Measurements from ENCODE around the gene CHMP1A.
A peak's percentile ranks its signal among the peaks of the same experiment; 100 is the strongest.
"Not testable (repeated sequence)": the region's sequence is repeated elsewhere in the genome, so short reads cannot be mapped to it uniquely, and the experiment has no call there.

Gene CHMP1A

DNA sequence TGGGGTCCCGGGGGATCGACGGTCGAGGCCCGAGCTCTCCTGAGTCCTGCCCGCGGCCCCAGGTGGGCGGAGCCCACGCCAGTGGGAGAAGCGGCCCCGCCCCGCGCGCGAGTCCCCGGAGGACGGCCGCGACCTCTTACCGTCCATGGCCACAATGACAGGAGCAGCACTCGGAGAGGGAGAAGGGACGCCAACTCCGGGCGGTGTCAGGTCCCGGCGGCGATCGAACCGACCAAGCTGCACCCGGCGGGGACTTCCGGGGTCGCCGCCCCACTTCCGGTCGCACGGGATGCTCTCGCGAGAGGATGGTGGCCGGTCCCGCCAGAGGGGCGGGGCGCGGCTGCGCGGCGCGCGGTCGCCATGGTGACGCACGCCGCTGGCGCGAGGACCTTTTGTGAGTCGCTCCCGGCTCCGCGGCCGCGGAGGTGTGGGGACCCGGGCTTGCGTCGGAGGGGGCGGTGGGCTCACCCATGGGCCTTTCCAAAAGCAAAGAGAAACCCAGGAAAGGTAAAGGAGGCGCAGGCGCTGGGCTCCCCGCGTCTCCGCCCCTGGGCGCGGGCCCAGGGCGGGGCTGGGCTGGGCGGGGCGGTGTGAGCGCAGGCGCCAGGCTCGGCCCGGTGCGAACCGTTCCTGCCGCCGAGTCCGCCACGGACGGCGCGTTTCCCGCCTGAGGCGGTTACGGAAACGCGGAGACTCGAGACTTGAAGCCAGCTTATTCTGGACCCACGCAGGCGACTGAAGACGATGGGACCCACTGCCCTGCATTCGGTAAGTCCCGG lies at the start of gene CHMP1A, which contains the start of gene SPATA33:
Gene CHMP1A (minus strand): TSS at position 267 of the 779 bp plus-strand sequence. CDS start 120 bp downstream, at position 147.
Gene SPATA33 (plus strand): TSS at position 395 of the 779 bp plus-strand sequence. CDS start 76 bp downstream, at position 471.
- DNase-seq: peak; percentile 93

- peak; percentile 0 for DNase-seq
Observed at GRCh38 chr16:89706518-89707260, 49.2 kb upstream of the CHMP1A start.

- DNase-seq: peak; percentile 0
Observed at GRCh38 chr16:89705006-89705405, 47.5 kb upstream of the CHMP1A start.

DNA sequence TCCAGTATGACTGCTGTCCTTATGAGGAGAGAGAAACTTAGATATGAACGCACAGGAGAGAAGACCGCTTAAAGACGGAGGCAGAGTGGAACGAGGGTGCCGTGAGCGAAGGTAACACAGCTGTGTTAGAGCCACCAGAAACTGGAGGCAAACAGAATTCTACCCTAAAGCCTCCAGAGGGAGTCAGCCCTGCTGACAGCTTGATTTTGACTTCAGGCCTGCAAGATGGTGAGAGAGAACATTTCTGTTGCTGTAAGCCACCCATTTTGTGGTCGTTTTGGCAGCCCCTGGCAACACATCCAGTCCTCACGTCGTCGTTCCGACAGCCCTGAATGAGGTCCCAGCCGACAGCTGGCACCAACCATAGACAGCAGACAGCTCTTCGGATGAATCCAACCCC lies 46.8 kb upstream of the CHMP1A start:
- DNase-seq: peak; percentile 30

GRCh38 chr16:89701425-89702406 lies 44.2 kb upstream of the CHMP1A start, which contains the start of gene SPATA2L:
Gene SPATA2L, minus strand, starts transcription at chr16:89701705. Its CDS starts 473 bp downstream, at chr16:89701232.
- DNase-seq: peak; percentile 98

- peak; percentile 78 for DNase-seq
Observed at GRCh38 chr16:89700649-89701424, 43.3 kb upstream of the CHMP1A start.

- DNase-seq: peak; percentile 99
Observed at GRCh38 chr16:89700100-89700648, 42.7 kb upstream of the CHMP1A start.

DNA sequence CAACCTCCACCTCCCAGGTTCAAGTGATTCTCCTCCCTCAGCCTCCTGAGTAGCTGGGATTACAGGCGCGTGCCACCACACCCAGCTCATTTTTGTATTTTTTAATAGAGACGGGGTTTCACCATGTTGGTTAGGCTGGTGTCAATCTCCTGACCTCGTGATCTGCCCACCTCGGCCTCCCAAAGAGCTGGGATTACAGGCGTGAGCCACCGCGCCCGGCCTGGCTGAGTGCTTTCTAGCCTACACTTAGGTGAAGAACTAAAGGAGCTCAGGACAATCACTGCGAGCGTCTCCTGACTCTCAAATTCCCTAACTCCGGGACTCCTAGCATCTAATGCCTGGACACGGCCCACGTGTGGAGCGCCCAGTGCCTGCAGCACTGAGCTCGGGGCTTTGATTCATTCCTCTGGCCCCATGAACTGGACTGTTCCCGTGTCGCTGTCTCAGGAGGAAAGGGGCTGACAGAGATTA lies 42.2 kb upstream of the CHMP1A start:
- not testable (repeated sequence) for DNase-seq

DNA sequence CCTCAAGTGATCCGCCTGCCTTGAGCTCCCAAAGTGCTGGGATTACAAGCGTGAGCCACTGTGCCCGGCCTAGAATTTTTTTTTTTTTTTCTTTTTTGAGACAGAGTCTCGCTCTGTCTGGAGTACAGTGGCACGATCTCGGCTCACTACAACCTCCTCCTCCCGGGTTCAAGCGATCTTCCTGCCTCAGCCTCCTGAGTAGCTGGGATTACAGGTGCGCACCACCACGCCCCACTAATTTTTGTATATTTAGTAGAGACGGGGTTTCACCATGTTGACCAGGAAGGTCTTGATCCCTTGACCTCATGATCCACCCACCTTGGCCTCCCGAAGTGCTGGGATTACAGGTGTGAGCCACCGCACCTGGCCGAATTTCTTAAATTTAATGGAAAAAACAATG lies 41.2 kb upstream of the CHMP1A start:
- DNase-seq: not testable (repeated sequence)

GRCh38 chr16:89697616-89698331 lies 40.3 kb upstream of the CHMP1A start:
- no peak for DNase-seq

DNA sequence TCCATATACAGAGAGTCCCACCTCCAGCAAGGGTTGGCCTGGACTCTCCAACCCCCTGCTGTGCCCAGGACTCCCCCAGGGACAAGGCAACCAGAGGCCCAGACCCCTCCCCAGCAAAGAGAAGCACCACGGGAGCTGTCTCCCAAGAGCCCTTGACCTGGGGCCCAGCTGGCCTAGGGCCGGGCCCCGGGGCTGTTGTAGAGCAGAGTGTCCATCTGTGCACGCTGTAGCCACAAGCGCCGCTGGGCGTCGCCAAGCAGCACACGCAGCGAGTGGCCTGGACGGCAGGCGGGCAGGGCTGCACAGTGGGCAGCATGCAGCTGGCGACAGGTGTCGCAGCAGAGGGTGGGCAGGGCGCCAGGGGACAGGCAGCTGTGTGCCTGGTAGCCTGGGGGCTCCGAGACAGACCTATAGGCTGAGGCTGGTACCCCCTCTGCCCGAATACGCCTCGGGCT lies 39.7 kb upstream of the CHMP1A start:
- no peak for DNase-seq

DNA sequence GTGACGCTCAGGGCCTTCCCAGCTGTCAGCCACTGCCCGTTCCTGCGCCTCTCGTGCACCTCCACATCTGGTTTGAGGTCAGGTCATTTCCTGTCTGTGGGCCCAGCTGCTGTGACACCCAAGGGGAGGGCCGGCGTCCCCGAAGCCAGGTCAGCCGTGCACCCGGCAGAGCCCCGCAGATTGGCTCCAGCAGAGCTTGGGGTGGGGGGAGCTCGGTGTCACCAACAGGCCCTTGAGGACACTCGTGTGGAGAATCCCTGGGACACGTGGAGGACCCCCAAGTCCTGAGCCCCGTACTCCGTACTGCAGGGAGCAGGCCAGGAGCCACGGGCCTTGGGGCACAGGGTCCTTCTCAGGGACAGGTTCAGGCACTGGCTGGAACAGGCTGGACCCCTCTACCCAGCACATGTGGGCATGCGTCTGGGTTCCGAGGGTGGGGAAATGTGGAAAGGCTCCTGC lies 39.2 kb upstream of the CHMP1A start:
- peak; percentile 63 for DNase-seq

DNA sequence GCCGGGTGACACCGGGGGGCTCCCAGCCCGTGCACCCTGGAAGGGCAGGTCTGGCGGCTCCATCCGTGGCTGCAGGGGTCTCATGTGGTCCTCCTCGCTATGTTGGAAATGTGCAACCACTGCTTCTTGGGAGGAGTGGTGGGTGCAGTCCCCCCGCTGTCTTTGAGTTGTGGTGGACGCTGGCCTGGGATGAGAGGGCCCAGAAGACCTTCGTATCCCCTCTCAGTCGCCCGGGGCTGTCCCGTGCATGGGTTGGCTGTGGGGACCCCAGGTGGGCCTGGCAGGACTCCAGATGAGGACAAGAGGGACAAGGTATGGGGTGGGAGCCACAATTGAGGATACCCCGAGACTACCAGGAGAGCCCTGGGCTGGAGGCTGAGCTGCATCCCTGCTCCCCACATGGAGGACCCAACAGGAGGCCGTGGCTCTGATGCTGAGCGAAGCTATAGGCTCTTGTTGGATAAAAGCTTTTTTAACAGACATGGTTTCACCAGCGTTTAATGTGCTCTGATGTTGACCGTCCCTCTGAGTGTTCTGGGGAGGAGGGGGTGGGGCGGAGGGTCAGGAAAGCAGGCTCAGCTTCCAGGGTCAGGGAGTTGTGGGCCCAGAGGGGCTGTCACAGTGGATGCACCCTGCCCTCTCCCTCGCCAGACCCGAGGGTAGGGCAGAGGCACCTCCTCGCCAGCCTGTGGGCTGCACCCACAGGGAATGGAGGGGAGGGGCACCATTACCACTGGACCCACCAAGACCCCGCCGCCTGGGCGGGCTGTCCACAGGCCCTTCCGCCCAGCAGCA lies 38.6 kb upstream of the CHMP1A start:
- no peak for DNase-seq

DNA sequence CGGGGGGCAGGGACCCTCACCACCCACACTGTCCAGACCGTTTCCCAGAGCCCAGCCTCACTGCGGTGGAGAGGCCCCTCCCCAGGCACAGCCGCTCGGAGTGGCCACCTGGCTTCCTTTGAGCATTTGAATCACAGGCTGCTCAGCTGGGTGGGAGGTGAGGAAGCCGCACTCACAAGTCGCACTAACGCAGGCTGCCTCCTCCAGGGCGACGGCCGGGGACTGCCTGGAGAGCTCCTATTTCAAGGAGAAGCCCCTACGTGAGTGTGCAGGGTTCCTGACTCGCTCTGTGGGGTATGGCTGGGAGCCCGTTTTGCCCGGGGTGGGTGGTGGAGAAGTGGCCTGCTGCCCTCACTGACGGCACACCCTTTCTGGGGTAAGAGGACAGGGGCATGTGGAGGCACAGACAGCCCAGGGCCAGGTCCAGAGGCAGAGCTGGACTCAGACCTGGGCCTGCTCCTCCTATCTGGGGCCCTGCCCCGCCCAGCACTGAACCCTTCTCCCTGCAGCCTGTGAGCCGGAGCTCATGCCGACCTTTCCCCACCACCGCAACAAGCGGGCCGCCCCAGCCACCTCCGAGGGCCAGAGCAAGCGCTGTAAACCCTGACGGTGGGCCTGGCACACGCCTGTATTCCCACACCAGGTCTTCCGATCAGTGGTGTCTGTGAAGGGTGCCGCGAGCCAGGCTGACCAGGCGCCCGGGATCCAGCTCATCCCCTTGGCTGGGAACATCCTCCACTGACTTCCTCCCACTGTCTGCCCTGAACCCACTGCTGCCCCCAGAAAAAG lies 37.8 kb upstream of the CHMP1A start:
- no peak for DNase-seq

- not testable (repeated sequence) for DNase-seq
Observed at GRCh38 chr16:89694784-89695085, 37.2 kb upstream of the CHMP1A start.

DNA sequence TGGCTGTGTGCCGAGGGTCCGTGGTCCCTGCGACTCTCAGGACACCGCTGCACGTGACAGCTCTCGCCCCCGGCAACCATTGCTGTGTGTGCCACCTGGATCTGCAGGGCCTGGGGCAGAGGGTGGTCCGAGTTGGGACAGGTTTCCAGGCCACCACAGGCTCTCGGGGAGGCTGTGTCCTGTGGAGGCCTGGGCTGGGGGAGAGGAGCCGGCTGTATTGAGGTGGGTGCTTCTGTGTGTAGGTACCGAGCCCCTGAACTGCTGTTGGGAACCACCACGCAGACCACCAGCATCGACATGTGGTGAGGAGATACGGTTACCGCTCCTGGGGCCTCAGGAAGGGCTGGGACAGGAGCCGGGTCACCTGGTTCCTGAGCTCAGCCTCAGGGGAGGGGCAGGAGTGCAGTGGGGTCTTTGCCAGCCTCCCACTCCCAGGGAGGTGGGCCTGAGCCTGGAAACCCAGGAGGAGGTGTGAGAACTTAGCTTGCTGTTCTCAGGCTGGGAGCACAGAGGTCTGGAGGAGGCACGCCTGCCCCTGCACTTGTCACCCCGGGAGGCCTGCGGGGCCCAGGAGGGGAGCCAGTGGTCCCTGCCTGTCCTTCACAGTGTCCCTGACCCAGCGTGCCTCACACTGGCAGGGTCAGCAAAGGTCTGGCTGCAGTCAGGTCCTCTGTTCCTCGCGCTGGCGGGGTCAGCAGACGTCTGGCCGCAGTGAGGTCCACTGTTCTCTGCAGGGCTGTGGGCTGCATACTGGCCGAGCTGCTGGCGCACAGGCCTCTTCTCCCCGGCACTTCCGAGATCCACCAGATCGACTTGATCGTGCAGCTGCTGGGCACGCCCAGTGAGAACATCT lies 36.6 kb upstream of the CHMP1A start:
- peak; percentile 60 for DNase-seq

- no peak for DNase-seq
Observed at GRCh38 chr16:89693289-89693731, 35.8 kb upstream of the CHMP1A start.
